Posterior vena cava (tissue), 2 donors: ENCODE results near the gene SLC2A3. TPM values are rescaled to one million over a fixed set of nuclear protein-coding genes. Genes with fewer than 3 reads are reported as not detected.
"Not testable (repeated sequence)": the region's sequence is repeated elsewhere in the genome, so short reads cannot be mapped to it uniquely, and the experiment has no call there.

ENCODE experiments used
- DNase-seq: peaks from one replicate; pipeline ENCODE4 v3.0.0-alpha.2; 2020; ENCODE audit warnings: low spot score
- intact Hi-C, 2 donors: fragments of 100-400 bp; cut with DNase I; formaldehyde crosslinking; loops; one replicate each; pipeline versions ENCODE4 v1.14.1 to v1.14.2; 2022 to 2023
- long read RNA-seq, 2 donors: library from polyadenylated mRNA; unstranded; transcript quantifications; one replicate each; pipeline ENCODE4 v2.0.0, GENCODE V29; 2020 to 2021
- total RNA-seq, 2 donors: library from RNA; stranded (reverse); fragmentation: NEBNext Ultra II Directional; extraction: Animal tissue kit (Norgen Biotek cat#: 25700); gene quantifications; one replicate each; pipeline ENCODE4 v1.2.1, GENCODE V29; 2021
- donor health status: DM: yes; HTN: yes; CAD: no.
- donor health status: DM: yes; HTN: yes; CAD: no.

The SLC2A3 gene
- total RNA-seq, result 100 to 1,000 TPM in 1 of 2 donors, 10 to 100 TPM in 1; 74.3 to 103 TPM
- long read RNA-seq, donor 1, partial matches to known transcripts, result 2 of 8 reads
- long read RNA-seq, donor 1, other reads (novel, unspliced or antisense), result 4 of 8 reads
- long read RNA-seq, donor 2, transcript SLC2A3-201 (10 exons, 3,915 nt), result major isoform, 10 of 21 reads
- long read RNA-seq, donor 2, partial matches to known transcripts, result 3 of 21 reads
- long read RNA-seq, donor 2, other reads (novel, unspliced or antisense), result 4 of 21 reads

- DNase-seq, result no peak
- intact Hi-C loops, result no loop called here
These were observed at the start of gene SLC2A3 for GRCh38 chr12:7935590-7936581. TSS of gene SLC2A3 (minus strand) at chr12:7936187. CDS start at chr12:7936034, 153 bp downstream.

- DNase-seq, result no peak
- intact Hi-C loops, result no loop called here
These were observed 48.9 kb upstream of the SLC2A3 start for GRCh38 chr12:7984900-7985299.

- DNase-seq, intact Hi-C loops: not testable (repeated sequence)
These were observed 47.5 kb upstream of the SLC2A3 start for GRCh38 chr12:7983460-7983859.

- intact Hi-C loops, DNase-seq: not testable (repeated sequence)
These were observed 47.0 kb upstream of the SLC2A3 start for GRCh38 chr12:7983019-7983418.

GRCh38 chr12:7982332-7982735 is 46.3 kb upstream of the SLC2A3 start:
- DNase-seq, intact Hi-C loops: not testable (repeated sequence)

GRCh38 chr12:7981446-7981845 is 45.5 kb upstream of the SLC2A3 start:
- intact Hi-C loops, result no loop called here

GRCh38 chr12:7977351-7978124 is 41.6 kb upstream of the SLC2A3 start:
- intact Hi-C loops, DNase-seq: not testable (repeated sequence)

More at GRCh38 chr12:7981446-7981845, 45.5 kb upstream of the SLC2A3 start:
- DNase-seq, result no peak

- no peak for DNase-seq
- intact Hi-C loops, result no loop called here
These were observed 37.5 kb upstream of the SLC2A3 start for GRCh38 chr12:7973457-7973825.

- DNase-seq, result no peak
- intact Hi-C loops, result no loop called here
These were observed 36.9 kb upstream of the SLC2A3 start for GRCh38 chr12:7972734-7973456.

GRCh38 chr12:7972269-7972668 is 36.3 kb upstream of the SLC2A3 start:
- DNase-seq, intact Hi-C loops: not testable (repeated sequence)

GRCh38 chr12:7971765-7972164 is 35.8 kb upstream of the SLC2A3 start:
- intact Hi-C loops, DNase-seq: not testable (repeated sequence)

- intact Hi-C loops, result no loop called here
- DNase-seq, result peak; percentile 98
These were observed 34.7 kb upstream of the SLC2A3 start for GRCh38 chr12:7970475-7971252.

- DNase-seq, result no peak
- intact Hi-C loops, result no loop called here
These were observed 30.6 kb upstream of the SLC2A3 start for GRCh38 chr12:7966563-7966962.

GRCh38 chr12:7964669-7965068 is 28.7 kb upstream of the SLC2A3 start:
- not testable (repeated sequence) for DNase-seq

GRCh38 chr12:7961395-7962178 is 25.6 kb upstream of the SLC2A3 start:
- no peak for DNase-seq
- intact Hi-C loops, result no loop called here

More at GRCh38 chr12:7964669-7965068, 28.7 kb upstream of the SLC2A3 start:
- intact Hi-C loops, result not testable (repeated sequence)

- no peak for DNase-seq
- intact Hi-C loops, result no loop called here
These were observed 23.7 kb upstream of the SLC2A3 start for GRCh38 chr12:7959701-7960121.

GRCh38 chr12:7959278-7959677 is 23.3 kb upstream of the SLC2A3 start:
- intact Hi-C loops, result no loop called here
- DNase-seq, result no peak
